ENCODE results near the gene SFXN3. TPM values are rescaled to one million over a fixed set of nuclear protein-coding genes. Genes with fewer than 3 reads are reported as not detected.

SFXN3 gene
- polyA plus RNA-seq, 5 donors = 20.7 to 27.6 (median 22.7) TPM

GRCh38 chr10:101072923-101073322 is 41.9 kb downstream of the SFXN3 start:
- no peak for DNase-seq

GRCh38 chr10:101073631-101074030 is 42.6 kb downstream of the SFXN3 start:
- DNase-seq = no peak

- DNase-seq = no peak
Observed at GRCh38 chr10:101075775-101076174, 44.7 kb downstream of the SFXN3 start.

- no peak for DNase-seq
Observed at GRCh38 chr10:101076630-101077029, 45.6 kb downstream of the SFXN3 start.

- no peak for DNase-seq
Observed at GRCh38 chr10:101079874-101080273, 48.8 kb downstream of the SFXN3 start.

- DNase-seq = peak in 1 of 2 donors; percentile 56
Observed at GRCh38 chr10:101080933-101081931, 50.2 kb downstream of the SFXN3 start.

GRCh38 chr10:101085846-101086245 is 54.8 kb downstream of the SFXN3 start:
- no peak for DNase-seq

- no peak for DNase-seq
Observed at GRCh38 chr10:101087376-101087775, 56.3 kb downstream of the SFXN3 start.

- DNase-seq = no peak
Observed at GRCh38 chr10:101087965-101088364, 56.9 kb downstream of the SFXN3 start.

GRCh38 chr10:101089520-101090299 is 58.7 kb downstream of the SFXN3 start:
- no peak for DNase-seq

GRCh38 chr10:101090597-101090996 is 59.6 kb downstream of the SFXN3 start:
- no peak for DNase-seq

Other genes starting within 250 kb of the SFXN3 start
- 10 to 100 TPM; 47.4 to 70.5 (median 57.0) TPM for gene SLF2, start 118.3 kb upstream of the SFXN3 start, polyA plus RNA-seq (ENCODE audit: insufficient read depth in 1 of 5, insufficient read length in 5 of 5, low replicate concordance in 1 of 5)
- 10 to 100 TPM; 30.7 to 46.3 (median 36.4) TPM for gene SEMA4G, start 61.7 kb upstream of the SFXN3 start, polyA plus RNA-seq (ENCODE audit: insufficient read depth in 1 of 5, insufficient read length in 5 of 5, low replicate concordance in 1 of 5)
- gene MRPL43, start 43.7 kb upstream of the SFXN3 start, polyA plus RNA-seq (ENCODE audit: insufficient read depth in 1 of 5, insufficient read length in 5 of 5, low replicate concordance in 1 of 5) = 100 to 1,000 TPM in 2 of 5 donors, 10 to 100 TPM in 3; 72.7 to 128 (median 87.3) TPM
- 10 to 100 TPM in 3 of 5 donors, 1 to 10 TPM in 2; 7.9 to 12.8 (median 10.0) TPM for gene TWNK, start 43.7 kb upstream of the SFXN3 start, polyA plus RNA-seq (ENCODE audit: insufficient read depth in 1 of 5, insufficient read length in 5 of 5, low replicate concordance in 1 of 5)
- 10 to 100 TPM; 37.4 to 73.9 (median 57.6) TPM for gene LZTS2, start 31.4 kb upstream of the SFXN3 start, polyA plus RNA-seq (ENCODE audit: insufficient read depth in 1 of 5, insufficient read length in 5 of 5, low replicate concordance in 1 of 5)
- under 1 TPM; 0.26 to 0.85 (median 0.69) TPM for gene PDZD7, start 105 bp upstream of the SFXN3 start, polyA plus RNA-seq (ENCODE audit: insufficient read depth in 1 of 5, insufficient read length in 5 of 5, low replicate concordance in 1 of 5)
- 10 to 100 TPM in 4 of 5 donors, 1 to 10 TPM in 1; 8.4 to 19.8 (median 12.8) TPM for gene KAZALD1, start 30.8 kb downstream of the SFXN3 start, polyA plus RNA-seq (ENCODE audit: insufficient read depth in 1 of 5, insufficient read length in 5 of 5, low replicate concordance in 1 of 5)
- gene TLX1, start 100.1 kb downstream of the SFXN3 start, polyA plus RNA-seq (ENCODE audit: insufficient read depth in 1 of 5, insufficient read length in 5 of 5, low replicate concordance in 1 of 5) = not detected
- 1 to 10 TPM in 1 of 5 donors, under 1 TPM in 4; 0.16 to 1.5 (median 0.40) TPM for gene LBX1, start 198.2 kb downstream of the SFXN3 start, polyA plus RNA-seq (ENCODE audit: insufficient read depth in 1 of 5, insufficient read length in 5 of 5, low replicate concordance in 1 of 5)